ENCODE data around the gene PGAP6.

DNA sequence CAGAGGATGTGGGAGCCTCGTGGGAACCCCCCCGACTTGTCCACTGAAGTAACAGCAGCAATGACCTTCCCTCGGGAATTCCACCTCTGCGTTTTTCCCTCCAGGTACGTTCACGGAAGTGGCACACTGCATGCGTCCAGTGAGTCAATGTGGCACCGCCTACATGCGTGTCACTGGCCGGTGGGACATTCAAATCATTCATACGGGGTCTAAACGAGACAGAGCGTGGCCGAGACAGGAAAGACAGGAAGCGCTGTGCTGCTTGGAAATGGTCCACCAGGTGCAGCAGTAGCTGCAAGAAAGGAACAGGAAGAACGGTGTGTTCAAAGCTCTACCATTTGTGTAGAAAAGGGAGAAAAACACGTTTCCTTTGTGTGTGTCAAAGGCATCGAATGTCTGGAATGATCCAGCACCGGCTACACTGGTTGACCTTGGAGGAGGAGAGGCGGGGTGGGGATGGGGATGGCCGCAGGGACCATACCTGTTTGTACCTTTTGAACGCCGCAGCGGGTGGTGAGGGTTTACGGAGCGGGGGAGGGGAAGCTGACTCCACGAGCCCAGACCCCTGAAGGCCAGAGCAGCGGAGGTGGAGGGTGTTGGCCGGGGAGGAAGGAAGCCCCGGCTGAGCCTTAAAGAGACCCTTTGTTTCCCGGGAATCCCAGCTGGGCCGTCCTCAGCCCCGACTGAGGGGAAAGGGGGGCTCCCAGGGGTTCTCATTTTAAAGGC lies 1.7 kb upstream of the PGAP6 start:
- TF ChIP-seq, protein P1, sequence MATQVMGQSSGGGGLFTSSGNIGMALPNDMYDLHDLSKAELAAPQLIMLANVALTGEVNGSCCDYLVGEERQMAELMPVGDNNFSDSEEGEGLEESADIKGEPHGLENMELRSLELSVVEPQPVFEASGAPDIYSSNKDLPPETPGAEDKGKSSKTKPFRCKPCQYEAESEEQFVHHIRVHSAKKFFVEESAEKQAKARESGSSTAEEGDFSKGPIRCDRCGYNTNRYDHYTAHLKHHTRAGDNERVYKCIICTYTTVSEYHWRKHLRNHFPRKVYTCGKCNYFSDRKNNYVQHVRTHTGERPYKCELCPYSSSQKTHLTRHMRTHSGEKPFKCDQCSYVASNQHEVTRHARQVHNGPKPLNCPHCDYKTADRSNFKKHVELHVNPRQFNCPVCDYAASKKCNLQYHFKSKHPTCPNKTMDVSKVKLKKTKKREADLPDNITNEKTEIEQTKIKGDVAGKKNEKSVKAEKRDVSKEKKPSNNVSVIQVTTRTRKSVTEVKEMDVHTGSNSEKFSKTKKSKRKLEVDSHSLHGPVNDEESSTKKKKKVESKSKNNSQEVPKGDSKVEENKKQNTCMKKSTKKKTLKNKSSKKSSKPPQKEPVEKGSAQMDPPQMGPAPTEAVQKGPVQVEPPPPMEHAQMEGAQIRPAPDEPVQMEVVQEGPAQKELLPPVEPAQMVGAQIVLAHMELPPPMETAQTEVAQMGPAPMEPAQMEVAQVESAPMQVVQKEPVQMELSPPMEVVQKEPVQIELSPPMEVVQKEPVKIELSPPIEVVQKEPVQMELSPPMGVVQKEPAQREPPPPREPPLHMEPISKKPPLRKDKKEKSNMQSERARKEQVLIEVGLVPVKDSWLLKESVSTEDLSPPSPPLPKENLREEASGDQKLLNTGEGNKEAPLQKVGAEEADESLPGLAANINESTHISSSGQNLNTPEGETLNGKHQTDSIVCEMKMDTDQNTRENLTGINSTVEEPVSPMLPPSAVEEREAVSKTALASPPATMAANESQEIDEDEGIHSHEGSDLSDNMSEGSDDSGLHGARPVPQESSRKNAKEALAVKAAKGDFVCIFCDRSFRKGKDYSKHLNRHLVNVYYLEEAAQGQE (IDR thresholded peaks at IDR 0.05; ENCODE audit: insufficient read depth in 1 of 2, low read depth in 2 of 2, low read length in 1 of 2) = no peak
- TF ChIP-seq, protein P2, sequence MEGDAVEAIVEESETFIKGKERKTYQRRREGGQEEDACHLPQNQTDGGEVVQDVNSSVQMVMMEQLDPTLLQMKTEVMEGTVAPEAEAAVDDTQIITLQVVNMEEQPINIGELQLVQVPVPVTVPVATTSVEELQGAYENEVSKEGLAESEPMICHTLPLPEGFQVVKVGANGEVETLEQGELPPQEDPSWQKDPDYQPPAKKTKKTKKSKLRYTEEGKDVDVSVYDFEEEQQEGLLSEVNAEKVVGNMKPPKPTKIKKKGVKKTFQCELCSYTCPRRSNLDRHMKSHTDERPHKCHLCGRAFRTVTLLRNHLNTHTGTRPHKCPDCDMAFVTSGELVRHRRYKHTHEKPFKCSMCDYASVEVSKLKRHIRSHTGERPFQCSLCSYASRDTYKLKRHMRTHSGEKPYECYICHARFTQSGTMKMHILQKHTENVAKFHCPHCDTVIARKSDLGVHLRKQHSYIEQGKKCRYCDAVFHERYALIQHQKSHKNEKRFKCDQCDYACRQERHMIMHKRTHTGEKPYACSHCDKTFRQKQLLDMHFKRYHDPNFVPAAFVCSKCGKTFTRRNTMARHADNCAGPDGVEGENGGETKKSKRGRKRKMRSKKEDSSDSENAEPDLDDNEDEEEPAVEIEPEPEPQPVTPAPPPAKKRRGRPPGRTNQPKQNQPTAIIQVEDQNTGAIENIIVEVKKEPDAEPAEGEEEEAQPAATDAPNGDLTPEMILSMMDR (IDR thresholded peaks at IDR 0.05) = no peak
- no peak for TF ChIP-seq SIN3A (IDR thresholded peaks at IDR 0.05; ENCODE audit: borderline replicate concordance, insufficient read depth, low read depth, low read length)
- TF ChIP-seq POLR2AphosphoS5 (IDR thresholded peaks at IDR 0.05; ENCODE audit: low read depth, low read length) = no peak
